HuH-7.5 (cell line): ENCODE data around the gene C5orf46.
"Not testable (repeated sequence)": the region's sequence is repeated elsewhere in the genome, so short reads cannot be mapped to it uniquely, and the experiment has no call there.

Experiments
- DNase-seq: peaks from one replicate; pipeline ENCODE4 v3.0.0; 2011; ENCODE audit warnings: low spot score

Gene C5orf46

GRCh38 chr5:147906326-147907095, at the start of gene C5orf46:
Gene C5orf46, minus strand, starts transcription at chr5:147906538. Its CDS starts 37 bp downstream, at chr5:147906501.
- DNase-seq = peak; percentile 7

DNA sequence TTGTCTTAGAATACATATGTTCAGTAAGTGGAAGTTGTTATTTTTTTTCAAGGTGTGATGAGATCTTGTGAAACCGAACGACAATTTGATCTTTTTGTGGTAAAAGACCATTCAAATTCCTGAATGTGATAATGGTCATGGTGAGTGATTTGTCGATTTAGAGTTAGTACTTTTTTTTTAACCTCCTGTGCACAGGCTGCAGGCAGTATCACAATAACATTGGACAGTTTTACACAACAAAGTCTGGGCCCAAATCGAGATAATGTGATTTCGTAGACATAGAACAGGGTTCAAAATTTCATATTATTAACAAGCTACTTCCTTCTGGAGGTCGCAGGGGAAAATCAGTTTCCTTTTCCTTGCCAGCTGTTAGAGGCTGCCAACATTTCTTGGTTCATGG, 48.6 kb upstream of the C5orf46 start:
- DNase-seq = no peak

- DNase-seq = peak; percentile 23
Measured at GRCh38 chr5:147949711-147950573, 43.6 kb upstream of the C5orf46 start.

DNA sequence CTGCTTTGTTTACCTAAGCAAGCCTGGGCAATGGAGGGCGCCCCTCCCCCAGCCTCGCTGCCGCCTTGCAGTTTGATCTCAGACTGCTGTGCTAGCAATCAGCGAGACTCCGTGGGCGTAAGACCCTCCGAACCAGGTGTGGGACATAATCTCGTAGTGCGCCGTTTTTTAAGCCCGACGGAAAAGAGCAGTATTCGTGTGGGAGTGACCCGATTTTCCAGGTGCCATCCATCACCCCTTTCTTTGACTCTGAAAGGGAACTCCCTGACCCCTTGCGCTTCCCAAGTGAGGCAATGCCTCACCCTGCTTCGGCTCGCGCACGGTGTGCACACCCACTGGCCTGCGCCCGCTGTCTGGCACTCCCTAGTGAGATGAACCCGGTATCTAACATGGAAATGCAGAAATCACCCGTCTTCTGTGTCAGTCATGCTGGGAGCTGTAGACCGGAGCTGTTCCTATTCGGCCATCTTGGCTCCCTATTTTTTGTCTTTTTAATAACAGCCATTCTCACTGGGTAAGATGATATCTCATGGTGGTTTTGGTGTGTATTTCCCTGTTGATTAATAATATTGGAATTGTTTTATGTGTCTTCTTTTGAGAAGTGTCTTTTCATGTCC, 40.4 kb upstream of the C5orf46 start:
- not testable (repeated sequence) for DNase-seq

GRCh38 chr5:147939431-147940114, 33.2 kb upstream of the C5orf46 start:
- DNase-seq = no peak

DNA sequence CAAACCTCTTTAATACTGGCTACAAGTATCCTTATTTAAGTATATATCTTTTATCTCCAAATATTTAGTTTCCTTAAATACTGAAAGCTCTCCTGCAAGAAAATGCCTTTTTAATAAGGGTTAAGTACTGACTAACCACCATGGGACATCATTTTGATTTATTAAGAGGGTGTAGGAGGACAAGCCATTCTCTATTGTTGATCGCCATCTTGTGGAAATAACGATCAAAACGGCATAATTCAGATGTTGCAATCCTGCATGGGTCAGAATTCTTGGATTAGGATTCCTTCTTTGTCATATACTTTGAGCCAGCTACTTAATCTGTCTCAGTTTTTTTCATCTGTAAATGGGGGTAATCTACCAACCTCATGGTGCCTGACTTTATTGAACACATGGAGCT, 28.7 kb upstream of the C5orf46 start:
- DNase-seq = peak; percentile 27

GRCh38 chr5:147930769-147931168, 24.4 kb upstream of the C5orf46 start:
- DNase-seq = no peak

DNA sequence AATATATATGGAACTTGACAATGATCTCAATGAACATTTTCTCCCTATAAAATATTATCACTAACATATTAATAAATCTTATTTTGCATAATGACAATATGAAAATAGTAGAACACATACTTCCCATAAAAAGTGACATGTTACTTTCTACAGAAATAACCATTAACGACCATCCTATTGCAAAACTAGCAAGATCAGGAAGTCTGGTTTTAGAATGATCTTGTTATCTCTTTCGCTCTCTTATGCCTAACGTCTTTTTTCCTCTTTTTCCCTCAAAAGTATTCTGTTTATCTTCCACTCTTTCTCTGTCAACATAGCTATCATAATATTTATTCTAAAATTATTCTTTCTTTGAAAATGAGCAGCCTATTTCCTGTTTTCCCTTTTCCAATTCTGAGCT, 21.6 kb upstream of the C5orf46 start:
- no peak for DNase-seq

GRCh38 chr5:147925020-147925419, 18.7 kb upstream of the C5orf46 start:
- no peak for DNase-seq

DNA sequence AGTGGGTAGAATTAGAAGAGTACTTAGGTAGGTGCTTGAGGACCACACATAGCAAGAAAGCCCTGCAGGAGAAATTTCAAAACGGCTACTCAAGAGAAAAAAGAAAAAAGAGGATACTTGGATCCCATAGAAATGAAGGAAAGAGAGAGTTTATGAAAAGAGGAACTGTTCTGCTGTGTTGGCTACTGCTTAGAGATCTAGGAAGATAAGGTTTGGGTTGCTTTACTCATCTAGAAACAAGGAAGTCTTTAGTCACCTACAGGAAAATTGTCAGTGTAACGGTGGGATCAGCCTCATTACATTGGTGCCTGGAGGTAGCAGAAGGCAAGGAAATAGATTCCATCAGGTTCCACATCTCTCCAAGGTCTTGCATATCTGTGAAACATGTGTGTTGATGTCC, 14.8 kb upstream of the C5orf46 start:
- no peak for DNase-seq

GRCh38 chr5:147920420-147921030, 14.2 kb upstream of the C5orf46 start:
- DNase-seq = no peak

DNA sequence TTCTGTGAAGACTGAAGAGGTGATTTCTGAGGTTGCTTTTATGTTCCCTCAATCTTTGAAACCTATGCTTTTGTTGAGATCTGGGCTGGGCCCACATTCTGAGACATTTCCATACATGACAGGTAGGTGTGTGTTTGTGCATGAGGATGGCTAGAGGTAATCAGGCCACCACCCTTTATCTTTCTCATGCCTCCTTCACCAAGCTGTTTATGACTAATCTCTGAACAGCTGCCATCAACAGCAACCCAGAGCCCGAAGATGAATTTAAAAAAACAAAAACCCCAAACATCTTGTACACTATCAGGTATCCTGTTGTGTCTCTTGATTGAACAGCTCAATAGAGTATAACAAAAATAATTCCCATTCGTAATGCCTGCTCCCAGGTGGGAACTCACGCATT, 12.6 kb upstream of the C5orf46 start:
- no peak for DNase-seq

- no peak for DNase-seq
Measured at GRCh38 chr5:147918101-147918685, 11.9 kb upstream of the C5orf46 start.

GRCh38 chr5:147913786-147914185, 7.4 kb upstream of the C5orf46 start:
- DNase-seq = no peak

DNA sequence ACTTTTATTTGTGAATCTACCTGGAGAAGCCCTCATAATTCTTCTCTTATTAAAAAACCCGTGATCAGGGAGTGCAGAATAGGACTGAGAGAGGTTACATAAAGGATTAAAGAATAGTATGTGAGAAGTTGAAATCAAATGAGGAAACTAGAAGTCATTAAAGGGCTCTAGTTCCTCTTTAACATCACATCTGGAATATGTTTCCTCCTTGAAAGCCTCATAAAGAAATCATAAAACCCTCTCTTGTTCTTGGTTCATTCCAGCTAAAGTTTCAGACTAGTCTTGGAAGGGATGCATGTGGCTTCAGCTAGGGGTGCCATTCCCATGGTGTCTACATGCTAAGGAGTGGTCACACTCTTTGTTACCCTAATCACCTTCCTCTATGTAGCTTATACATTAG, 5.7 kb upstream of the C5orf46 start:
- no peak for DNase-seq

DNA sequence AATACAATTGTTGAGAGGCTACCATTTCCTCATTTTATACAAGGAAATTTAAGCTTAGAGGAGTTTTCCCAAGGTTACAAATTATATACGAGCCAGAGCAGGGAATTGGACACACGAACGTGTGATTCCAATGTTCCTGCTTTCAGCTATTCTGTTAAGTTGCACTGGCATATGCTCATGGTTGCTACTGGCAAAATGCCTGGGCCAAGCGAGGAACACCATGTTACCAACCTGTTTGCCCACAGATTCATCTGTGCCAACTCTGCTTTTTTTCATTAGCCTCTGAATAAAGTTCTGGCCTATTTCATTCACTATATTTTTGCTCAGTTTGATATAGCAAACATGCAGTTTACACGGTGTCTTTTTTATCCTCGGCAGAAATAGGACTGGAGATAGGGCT, 5.1 kb upstream of the C5orf46 start:
- DNase-seq = no peak

- DNase-seq = no peak
Measured at GRCh38 chr5:147904110-147904509, 2.2 kb downstream of the C5orf46 start.

DNA sequence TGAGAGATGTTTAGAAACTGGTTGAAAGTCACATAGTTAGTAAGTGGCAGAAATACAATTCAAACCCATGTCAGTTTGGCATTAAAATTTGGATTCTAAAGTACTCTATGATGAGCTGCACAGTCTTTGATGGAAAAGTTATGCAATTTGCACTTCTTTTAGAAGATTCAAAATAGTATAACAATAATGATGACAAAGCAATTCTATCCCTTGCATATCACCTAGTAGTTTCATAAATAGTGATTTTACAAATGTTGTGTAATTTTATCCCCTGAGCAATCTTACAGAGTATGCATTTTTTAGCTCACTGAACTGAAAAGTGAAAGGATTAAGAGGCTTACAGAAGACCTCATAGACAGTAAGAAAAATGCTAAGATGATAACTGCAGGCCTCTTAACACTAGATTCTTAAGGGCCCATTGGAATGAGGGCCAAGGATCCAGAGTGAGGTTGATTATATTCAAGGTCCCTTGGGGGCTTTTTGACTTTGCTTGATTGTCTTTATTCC, 3.7 kb downstream of the C5orf46 start:
- DNase-seq = no peak

DNA sequence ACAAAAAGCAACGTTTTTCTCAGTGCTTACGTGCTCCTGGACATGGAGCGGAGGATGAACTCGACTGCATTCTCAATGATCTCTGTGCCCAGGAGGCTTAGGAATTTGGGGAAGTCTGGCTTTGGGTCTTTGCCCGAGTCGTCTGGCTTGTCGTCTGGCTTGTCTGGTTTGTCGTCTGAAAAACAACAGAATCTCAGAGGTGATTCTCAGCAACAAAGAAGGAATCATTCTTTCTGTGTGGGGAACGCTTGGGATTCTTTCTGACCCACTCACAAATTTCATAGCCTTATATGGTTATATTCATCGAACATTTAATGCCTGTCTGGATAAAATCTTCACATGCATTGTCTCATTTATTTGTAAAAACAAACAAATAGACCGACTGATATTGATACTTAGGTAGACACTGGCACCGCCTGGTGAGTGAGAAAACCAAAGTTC, 4.7 kb downstream of the C5orf46 start:
- DNase-seq = no peak

GRCh38 chr5:147898875-147899401, 7.4 kb downstream of the C5orf46 start:
- no peak for DNase-seq

GRCh38 chr5:147895864-147896263, 10.5 kb downstream of the C5orf46 start:
- no peak for DNase-seq
